Osteocyte (in vitro differentiated cells): ENCODE measurements around the gene NPLOC4. TPM values are rescaled to one million over a fixed set of nuclear protein-coding genes. Genes with fewer than 3 reads are reported as not detected.

Source experiments
- DNase-seq: peaks from one replicate; pipeline ENCODE4 v3.0.0; 2021; ENCODE audit warnings: mixed read lengths; ENCODE audit not compliant: unreplicated experiment; ENCODE audit errors: extremely low spot score
- H3K27ac Mint-ChIP-seq: one replicate; pipeline ENCODE4 v1.8.0; 2021; ENCODE audit warnings: mild to moderate bottlenecking, mixed read lengths; ENCODE audit not compliant: unreplicated experiment
- H3K27me3 Mint-ChIP-seq: one replicate; pipeline ENCODE4 v1.8.0; 2021; ENCODE audit warnings: mixed read lengths; ENCODE audit not compliant: unreplicated experiment
- H3K36me3 Mint-ChIP-seq: one replicate; pipeline ENCODE4 v1.8.0; 2021; ENCODE audit warnings: mixed read lengths; ENCODE audit not compliant: unreplicated experiment
- H3K4me1 Mint-ChIP-seq: one replicate; pipeline ENCODE4 v1.8.0; 2021; ENCODE audit warnings: mixed read lengths; ENCODE audit not compliant: unreplicated experiment
- H3K4me3 Mint-ChIP-seq: one replicate; pipeline ENCODE4 v1.8.0; 2021; ENCODE audit warnings: mild to moderate bottlenecking, moderate library complexity, mixed read lengths; ENCODE audit not compliant: unreplicated experiment
- H3K9me3 Mint-ChIP-seq: one replicate; pipeline ENCODE4 v1.8.0; 2021; ENCODE audit warnings: mixed read lengths; ENCODE audit not compliant: unreplicated experiment
- CTCF ChIP-seq: fragments of 200-600 bp; sonication (generic); IDR thresholded peaks from 2 replicates; pipeline ENCODE4 v1.5.0; 2021; ENCODE audit warnings: antibody characterized with exemption, mild to moderate bottlenecking, moderate library complexity
- total RNA-seq: library from RNA; stranded (reverse); gene quantifications from 2 replicates; pipeline ENCODE4 v1.2.1, GENCODE V29; 2021

The NPLOC4 gene
- total RNA-seq, 1 donor from 2014 or later: 99.7 TPM

GRCh38 chr17:81662002-81662401 lies 25.1 kb upstream of the NPLOC4 start:
- Mint-ChIP-seq H3K36me3 (no peaks in the 10 kb centered on the region), H3K9me3 (no peaks in the 10 kb centered on the region), H3K27ac (no peak overlapping the region), H3K4me1 (peaks cover 9% of the 10 kb centered on the region), H3K4me3 (no peak overlapping the region), H3K27me3 (no peaks in the 10 kb centered on the region)
- no peak for TF ChIP-seq CTCF
- DNase-seq: no peak

GRCh38 chr17:81660441-81660840 lies 23.5 kb upstream of the NPLOC4 start:
- Mint-ChIP-seq H3K27me3 (no peaks in the 10 kb centered on the region), H3K4me1 (peaks cover 1% of the 10 kb centered on the region), H3K27ac (no peak overlapping the region), H3K4me3 (no peak overlapping the region), H3K9me3 (no peaks in the 10 kb centered on the region), H3K36me3 (no peaks in the 10 kb centered on the region)
- no peak for TF ChIP-seq CTCF
- no peak for DNase-seq

- H3K27ac Mint-ChIP-seq: no peak overlapping the region
- no peak for TF ChIP-seq CTCF
- no peaks in the 10 kb centered on the region for H3K36me3 Mint-ChIP-seq
Observed at GRCh38 chr17:81659038-81659437, 22.1 kb upstream of the NPLOC4 start.

GRCh38 chr17:81656835-81657234 lies 19.9 kb upstream of the NPLOC4 start:
- Mint-ChIP-seq H3K4me3 (no peak overlapping the region), H3K36me3 (no peaks in the 10 kb centered on the region), H3K27ac (no peak overlapping the region), H3K9me3 (no peaks in the 10 kb centered on the region), H3K27me3 (no peaks in the 10 kb centered on the region), H3K4me1 (peaks cover 11% of the 10 kb centered on the region)
- no peak for DNase-seq
- TF ChIP-seq CTCF: no peak

More at GRCh38 chr17:81659038-81659437, 22.1 kb upstream of the NPLOC4 start:
- H3K4me3 Mint-ChIP-seq: no peak overlapping the region
- H3K9me3 Mint-ChIP-seq: no peaks in the 10 kb centered on the region
- DNase-seq: no peak
- H3K27me3 Mint-ChIP-seq: no peaks in the 10 kb centered on the region
- no peaks in the 10 kb centered on the region for H3K4me1 Mint-ChIP-seq

GRCh38 chr17:81656118-81656743 lies 19.3 kb upstream of the NPLOC4 start, which contains the start of gene PDE6G:
Gene PDE6G, minus strand, starts transcription at chr17:81656542. Its CDS starts 3,237 bp downstream, at chr17:81653305.
- no peaks in the 10 kb centered on the region for H3K36me3 Mint-ChIP-seq
- H3K4me1 Mint-ChIP-seq: peaks cover 14% of the 10 kb centered on the region
- no peak for TF ChIP-seq CTCF
- H3K27ac Mint-ChIP-seq: no peak within 1 kb of the TSS
- no peaks in the 10 kb centered on the region for H3K9me3 Mint-ChIP-seq
- no peak for DNase-seq
- H3K27me3 Mint-ChIP-seq: no peaks in the 10 kb centered on the region
- H3K4me3 Mint-ChIP-seq: no peak within 1 kb of the TSS
